DND-41 (cell line): Measurements from ENCODE around the gene PARVA.

ENCODE experiments used
- ATAC-seq: fragments of 200-7000 bp; cut with Tn5 transposase; 3 replicates; pipeline ENCODE4 v1.9.1; 2021; ENCODE audit warnings: low read depth; ENCODE audit not compliant: insufficient read depth
- DNase-seq: peaks from one replicate; pipeline ENCODE4 v3.0.0-alpha.2; 2020
- H2AFZ ChIP-seq: 2 replicates; pipeline ENCODE4 v1.6.0; 2012; ENCODE audit warnings: low read depth, low read length
- H3K27ac ChIP-seq: 2 replicates; pipeline ENCODE4 v1.5.1; 2012; ENCODE audit warnings: low read length, inconsistent platforms
- H3K27me3 ChIP-seq: fragments of 200-600 bp; sonication (generic); 2 replicates; pipeline ENCODE4 v1.6.0; 2012; ENCODE audit warnings: low read length, mild to moderate bottlenecking, inconsistent platforms; ENCODE audit not compliant: insufficient read depth, poor library complexity
- H3K36me3 ChIP-seq: 2 replicates; pipeline ENCODE4 v1.5.1; 2012; ENCODE audit warnings: low read length, inconsistent platforms; ENCODE audit not compliant: insufficient read depth
- H3K4me1 ChIP-seq: 2 replicates; pipeline ENCODE4 v1.5.1; 2012; ENCODE audit warnings: mild to moderate bottlenecking, low read length; ENCODE audit not compliant: insufficient read depth
- H3K4me2 ChIP-seq: 2 replicates; pipeline ENCODE4 v1.6.0; 2012; ENCODE audit warnings: mild to moderate bottlenecking, moderate library complexity, low read length, inconsistent platforms; ENCODE audit not compliant: insufficient read depth
- H3K4me3 ChIP-seq, 2 experiments: fragments of 200-600 bp in 1 of 2; shearing (Covaris generic) in 1 of 2; 2 replicates each; pipeline ENCODE4 v1.5.1; 2012 to 2016; ENCODE audit warnings: inconsistent platforms in 2 of 2, low read length in 2 of 2, mild to moderate bottlenecking in 2 of 2, low read depth in 1 of 2, moderate library complexity in 1 of 2
- H3K79me2 ChIP-seq: 2 replicates; pipeline ENCODE4 v1.6.0; 2012; ENCODE audit warnings: low read length, inconsistent platforms; ENCODE audit not compliant: insufficient read depth
- H3K9ac ChIP-seq: 2 replicates; pipeline ENCODE4 v1.6.0; 2012; ENCODE audit warnings: low read depth, mild to moderate bottlenecking, inconsistent platforms, low read length, moderate library complexity
- H3K9me3 ChIP-seq: 2 replicates; pipeline ENCODE4 v1.5.1; 2012; ENCODE audit warnings: low read length, moderate library complexity, mild to moderate bottlenecking, inconsistent platforms; ENCODE audit not compliant: insufficient read depth, severe bottlenecking
- H4K20me1 ChIP-seq: 2 replicates; pipeline ENCODE4 v1.6.0; 2012; ENCODE audit warnings: low read length; ENCODE audit not compliant: insufficient read depth
- CTCF ChIP-seq: IDR thresholded peaks from 2 replicates; pipeline ENCODE4 v1.5.1; 2012; ENCODE audit warnings: borderline replicate concordance, low read length, moderate library complexity, mild to moderate bottlenecking; ENCODE audit not compliant: poor library complexity, severe bottlenecking; ENCODE audit errors: extremely low read depth
- EZH2 ChIP-seq: IDR thresholded peaks from 3 replicates; pipeline ENCODE4 v1.6.1; 2012; ENCODE audit warnings: borderline replicate concordance, low read depth, mild to moderate bottlenecking, moderate library complexity, low read length, inconsistent platforms; ENCODE audit not compliant: severe bottlenecking

The PARVA gene

GRCh38 chr11:12330485-12331231 is 46.7 kb upstream of the PARVA start:
- ATAC-seq (no peak; the same call in 2 of the 3 replicates), DNase-seq (no peak)
- no peak overlapping the region for H3K27ac ChIP-seq
- H3K36me3 ChIP-seq = no peaks in the 10 kb centered on the region
- H3K4me2 ChIP-seq = no peak overlapping the region
- H3K4me3 ChIP-seq = no peak overlapping the region
- no peaks in the 10 kb centered on the region for H3K4me1 ChIP-seq
- H3K9ac ChIP-seq = no peak overlapping the region
- TF ChIP-seq CTCF = no peak
- TF ChIP-seq EZH2 = no peak
- no peaks in the 10 kb centered on the region for H3K79me2 ChIP-seq
- no peaks in the 10 kb centered on the region for H4K20me1 ChIP-seq
- no peak overlapping the region for H2AFZ ChIP-seq
- no peaks in the 10 kb centered on the region for H3K9me3 ChIP-seq
- peaks cover 5% of the 10 kb centered on the region for H3K27me3 ChIP-seq

GRCh38 chr11:12331239-12331874 is 46.0 kb upstream of the PARVA start:
- ATAC-seq (peak; percentile 80), DNase-seq (peak; percentile 75)
- Histone ChIP-seq H3K79me2 (no peaks in the 10 kb centered on the region), H3K4me3 (no peak overlapping the region), H3K9ac (no peak overlapping the region), H3K9me3 (no peaks in the 10 kb centered on the region), H3K27ac (no peak overlapping the region), H2AFZ (no peak overlapping the region), H3K36me3 (no peaks in the 10 kb centered on the region), H4K20me1 (no peaks in the 10 kb centered on the region), H3K27me3 (peaks cover 5% of the 10 kb centered on the region), H3K4me2 (no peak overlapping the region), H3K4me1 (no peaks in the 10 kb centered on the region)
- TF ChIP-seq CTCF = peak; percentile 84
- TF ChIP-seq EZH2 = no peak

- Histone ChIP-seq H3K4me3 (no peak overlapping the region), H2AFZ (no peak overlapping the region), H4K20me1 (no peaks in the 10 kb centered on the region), H3K27ac (no peak overlapping the region), H3K4me1 (no peaks in the 10 kb centered on the region), H3K9ac (no peak overlapping the region), H3K9me3 (no peaks in the 10 kb centered on the region), H3K4me2 (no peak overlapping the region), H3K79me2 (no peaks in the 10 kb centered on the region), H3K36me3 (no peaks in the 10 kb centered on the region), H3K27me3 (peaks cover 3% of the 10 kb centered on the region)
- TF ChIP-seq EZH2 (no peak), CTCF (no peak)
- DNase-seq (no peak), ATAC-seq (no peak)
Measured at GRCh38 chr11:12343526-12343925, 33.8 kb upstream of the PARVA start.
